GM18870 (cell line): ENCODE measurements around the gene RSPH9.

ENCODE experiments used
- ATAC-seq: cut with Tn5 transposase; IDR thresholded peaks from one replicate; pipeline ENCODE4 v1.9.1; 2021; ENCODE audit warnings: moderate library complexity; ENCODE audit not compliant: unreplicated experiment

Gene RSPH9

DNA sequence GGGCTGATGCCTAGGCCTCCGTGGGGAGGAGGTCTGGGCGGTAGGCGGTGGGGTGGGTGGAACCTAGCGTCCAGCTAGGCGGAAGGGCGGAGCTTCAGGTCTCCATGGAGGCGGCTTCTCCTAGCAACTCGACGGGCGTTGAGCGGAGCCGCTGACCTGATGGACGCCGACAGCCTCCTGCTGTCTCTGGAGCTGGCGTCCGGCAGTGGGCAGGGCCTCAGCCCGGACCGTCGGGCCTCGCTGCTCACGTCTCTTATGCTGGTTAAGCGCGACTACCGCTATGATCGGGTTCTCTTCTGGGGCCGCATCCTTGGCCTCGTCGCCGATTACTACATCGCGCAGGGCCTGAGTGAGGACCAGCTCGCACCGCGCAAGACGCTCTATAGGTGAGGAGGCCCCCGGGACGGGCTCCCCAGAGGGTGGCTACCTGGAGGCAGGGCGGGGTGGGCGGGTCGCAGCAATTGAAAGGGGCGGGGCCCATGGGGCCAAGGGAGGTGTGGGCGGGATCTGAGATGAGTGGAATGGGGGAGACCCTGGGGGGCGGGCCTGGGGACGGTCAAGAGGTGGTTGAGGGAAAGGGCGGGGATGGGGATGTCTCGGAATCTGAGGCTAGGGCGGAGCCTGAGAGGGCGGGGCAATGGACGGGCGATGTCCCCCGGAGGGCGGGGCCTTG lies at the start of gene RSPH9:
Gene RSPH9, plus strand, starts transcription at position 97 of the 673 bp plus-strand sequence. Its CDS starts 63 bp downstream, at position 160.
- no peak for ATAC-seq

- no peak for ATAC-seq
Measured at GRCh38 chr6:43600595-43600994, 44.2 kb upstream of the RSPH9 start.

DNA sequence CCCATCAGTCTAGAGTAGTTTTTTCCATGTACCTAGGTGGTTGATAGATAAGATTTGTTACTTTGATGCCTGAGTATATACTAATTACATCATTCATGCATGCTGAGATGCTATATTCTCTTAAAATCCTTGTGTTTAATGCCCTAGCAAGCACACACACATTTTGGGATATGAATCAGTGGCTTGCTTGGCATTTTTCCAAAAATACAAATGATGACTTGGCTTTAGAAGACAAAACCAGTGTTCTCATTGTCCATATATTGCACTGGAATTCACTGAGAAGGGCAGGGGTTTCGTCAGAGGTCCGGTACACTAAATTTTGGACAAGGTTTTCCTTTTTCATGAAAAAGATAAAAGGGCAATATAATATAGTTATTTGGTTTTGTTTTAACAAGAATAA lies 40.7 kb upstream of the RSPH9 start:
- ATAC-seq: no peak

- ATAC-seq: no peak
Measured at GRCh38 chr6:43606019-43606418, 38.8 kb upstream of the RSPH9 start.

GRCh38 chr6:43608310-43608763 lies 36.5 kb upstream of the RSPH9 start:
- no peak for ATAC-seq

DNA sequence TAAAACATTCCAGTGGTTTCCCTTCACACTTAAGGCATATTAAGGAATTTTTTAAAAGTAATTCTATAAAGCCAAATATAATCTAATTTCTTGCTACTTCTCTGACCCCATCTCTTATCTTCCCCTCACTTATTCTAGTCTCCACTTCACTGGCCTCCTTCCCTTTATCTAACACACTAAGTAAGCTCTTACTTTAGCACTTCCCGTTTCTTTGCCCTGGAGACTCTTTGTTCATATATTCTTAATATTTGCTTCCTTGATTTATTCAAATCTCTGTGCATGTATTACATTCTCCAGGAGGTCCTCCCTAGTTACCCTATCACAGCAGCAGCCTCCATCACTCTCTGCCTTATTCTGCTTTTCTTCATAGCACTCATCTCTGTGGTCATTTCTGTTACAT lies 36.0 kb upstream of the RSPH9 start:
- ATAC-seq: no peak

- no peak for ATAC-seq
Measured at GRCh38 chr6:43609402-43609801, 35.4 kb upstream of the RSPH9 start.

- ATAC-seq: no peak
Measured at GRCh38 chr6:43610431-43610830, 34.4 kb upstream of the RSPH9 start.

- ATAC-seq: no peak
Measured at GRCh38 chr6:43613721-43614395, 31.0 kb upstream of the RSPH9 start.

DNA sequence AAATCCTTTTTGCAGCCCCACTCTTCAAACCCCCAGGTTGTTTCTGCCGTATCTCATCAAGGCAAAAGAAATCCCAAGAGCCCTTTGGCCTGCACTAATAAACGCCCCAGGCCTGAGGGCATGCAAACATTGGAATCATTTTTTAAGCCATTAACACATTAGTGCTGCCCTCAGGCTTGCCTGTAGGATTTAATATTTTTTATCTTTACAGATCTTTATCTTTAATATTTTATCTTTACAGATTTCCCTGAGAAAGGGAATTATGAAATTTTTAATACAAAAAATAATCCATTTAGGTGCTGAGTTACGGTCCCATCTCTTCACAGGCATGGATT lies 30.5 kb upstream of the RSPH9 start:
- no peak for ATAC-seq

- ATAC-seq: no peak
Measured at GRCh38 chr6:43616725-43617472, 27.9 kb upstream of the RSPH9 start.

GRCh38 chr6:43621078-43621835 lies 23.6 kb upstream of the RSPH9 start:
- ATAC-seq: no peak

GRCh38 chr6:43621836-43622180 lies 23.0 kb upstream of the RSPH9 start:
- ATAC-seq: no peak

DNA sequence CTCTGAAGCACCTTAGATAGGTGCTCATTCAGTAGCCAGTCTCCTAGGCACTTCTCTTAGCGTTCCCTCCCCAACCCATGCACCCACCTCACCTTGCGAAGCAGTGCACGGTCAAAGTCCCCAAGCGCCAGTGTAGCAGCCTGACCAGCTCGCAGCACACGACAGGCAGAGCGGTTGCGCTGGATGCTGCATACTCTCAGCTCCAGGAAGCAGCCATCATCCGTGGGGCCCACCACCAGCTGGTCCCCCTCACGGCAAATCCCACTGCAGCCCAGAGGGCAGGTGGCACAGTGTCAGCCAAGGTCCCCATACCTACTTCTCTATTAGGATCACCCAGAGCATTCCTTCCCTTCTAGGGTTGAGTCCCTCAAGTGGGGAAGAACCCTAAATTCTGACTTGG lies 22.3 kb upstream of the RSPH9 start:
- no peak for ATAC-seq

GRCh38 chr6:43623880-43624785 lies 20.7 kb upstream of the RSPH9 start:
- no peak for ATAC-seq

DNA sequence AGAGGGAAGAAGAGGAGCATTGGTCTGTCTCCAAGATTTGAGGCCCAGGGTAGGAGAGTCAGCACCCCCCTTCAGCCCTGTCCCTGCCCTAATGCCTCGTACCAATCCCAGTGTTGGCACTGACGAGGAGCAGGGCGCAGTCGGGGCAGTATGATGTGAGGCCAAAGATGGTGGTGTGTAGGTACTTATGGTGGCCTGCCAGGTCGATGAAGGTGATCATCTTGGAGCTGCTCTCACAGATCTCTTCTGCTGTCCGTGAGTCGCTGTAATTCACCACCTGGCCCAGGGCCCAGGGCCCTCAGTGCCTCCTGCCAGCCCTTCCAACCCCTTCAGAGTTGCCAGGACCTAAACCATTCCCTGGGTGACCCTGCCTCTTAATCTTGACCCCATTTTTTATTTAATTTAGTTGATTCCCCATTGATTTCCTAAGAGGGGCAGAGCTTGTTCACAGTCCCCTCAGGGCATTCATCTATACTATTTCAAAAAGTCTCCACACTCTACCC lies 20.0 kb upstream of the RSPH9 start:
- no peak for ATAC-seq

DNA sequence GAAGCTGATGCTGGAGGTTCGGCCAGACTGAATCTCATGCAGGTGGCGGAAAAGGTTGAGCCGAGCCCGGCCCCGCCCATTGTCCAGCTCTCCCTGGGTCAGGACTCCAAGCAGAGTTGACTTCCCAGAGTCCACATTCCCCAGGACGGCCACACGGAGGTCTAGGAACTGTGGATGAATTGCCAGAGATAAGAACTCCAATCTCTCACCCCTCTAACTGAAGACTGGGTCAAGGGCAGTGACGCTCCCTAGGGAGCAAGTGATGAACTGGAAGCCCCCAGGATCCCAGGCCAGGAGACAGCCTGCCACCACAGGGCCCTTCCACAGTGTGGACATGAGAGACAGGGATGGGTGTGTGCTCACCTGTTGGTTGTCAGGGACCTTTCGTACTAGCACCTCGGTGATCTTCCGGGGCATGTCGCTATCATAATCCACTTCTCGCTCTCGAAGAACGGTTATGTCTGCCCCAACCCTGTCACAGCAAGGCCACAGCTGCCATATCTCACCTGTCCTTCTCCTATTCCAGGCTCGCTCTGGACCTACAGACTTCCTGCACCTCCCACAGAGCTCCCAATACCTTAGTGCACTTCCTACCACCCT lies 19.3 kb upstream of the RSPH9 start:
- no peak for ATAC-seq

DNA sequence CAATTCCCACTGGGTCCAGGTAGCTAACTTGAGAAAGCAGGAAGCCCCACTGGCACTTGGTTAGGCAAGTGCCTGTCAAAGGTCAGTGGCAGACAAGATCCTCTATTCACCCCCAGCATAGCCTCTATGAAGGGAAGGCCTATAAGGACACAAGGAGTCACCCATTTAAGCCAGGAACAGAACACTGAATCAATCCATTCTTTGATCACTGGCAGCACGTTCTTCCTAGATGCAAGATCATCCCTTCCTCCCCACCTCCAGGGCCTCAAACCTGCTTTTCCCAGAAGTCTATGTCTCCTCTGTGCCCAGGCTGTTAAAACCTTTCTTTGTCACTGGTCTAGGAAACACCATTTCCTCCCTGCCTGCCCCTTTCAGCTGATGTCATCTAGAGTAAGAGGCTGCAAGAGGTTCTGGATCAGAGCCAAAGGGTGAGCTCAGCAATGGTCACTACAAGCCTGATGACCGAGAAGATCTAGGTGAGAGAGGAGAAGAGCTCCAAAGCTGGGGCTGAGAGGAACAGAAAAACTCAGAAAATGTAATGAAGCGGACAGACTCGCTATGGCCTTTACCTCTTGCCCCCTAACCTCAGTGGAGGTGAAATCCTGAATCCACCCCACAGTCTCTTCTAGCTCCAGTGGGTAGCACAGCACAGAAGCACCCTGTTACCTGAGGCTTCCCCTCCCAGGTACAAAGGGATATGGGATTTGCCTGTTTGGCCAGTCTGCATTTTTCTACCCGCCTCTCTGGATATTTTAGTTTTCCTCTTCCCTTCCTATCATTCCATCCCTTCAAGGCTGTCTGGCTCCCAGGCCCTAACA lies 17.6 kb upstream of the RSPH9 start:
- no peak for ATAC-seq
